IMR-90 (cell line): ENCODE measurements around the gene LRP1B. TPM values are rescaled to one million over a fixed set of nuclear protein-coding genes. Genes with fewer than 3 reads are reported as not detected.

Experiments
- ATAC-seq: fragments of 200-7000 bp; cut with Tn5 transposase; 2 replicates; pipeline ENCODE4 v1.9.1; 2020; ENCODE audit warnings: low read depth, mild to moderate bottlenecking, moderate library complexity
- BruUV-seq: library from RNA; stranded (reverse); fragments of 400-500 nt; replicated peaks from 2 replicates; lab custom pipeline; 2021; lab: Mats Ljungman, UMichigan
- CTCF ChIA-PET: fragments of 300-600 bp; formaldehyde crosslinking; extraction: SDS; loops from one replicate; lab custom pipeline; 2021; ENCODE audit warnings: antibody characterized with exemption; lab: Yijun Ruan, JAX
- POLR2A ChIA-PET: fragments of 300-600 bp; sonication (Branson Sonifier 250); formaldehyde crosslinking; loops from one replicate; lab custom pipeline; 2022; ENCODE audit warnings: antibody characterized with exemption; ENCODE audit not compliant: unreplicated experiment; lab: Charles Lee
- DNase-seq: peaks from one replicate; pipeline ENCODE4 v3.0.0; 2013
- H2AFZ ChIP-seq: replicated peaks from 2 replicates; pipeline ENCODE3; 2013; ENCODE audit warnings: low read length, mild to moderate bottlenecking; ENCODE audit not compliant: poor library complexity
- H2AK5ac ChIP-seq: 2 replicates; pipeline ENCODE4 v1.6.1; 2013; ENCODE audit warnings: low read depth, low read length, inconsistent platforms
- H2AK9ac ChIP-seq: replicated peaks from 2 replicates; pipeline ENCODE3; 2013; ENCODE audit warnings: mild to moderate bottlenecking, low read depth, low read length, moderate library complexity; ENCODE audit not compliant: poor library complexity
- H2BK120ac ChIP-seq: 2 replicates; pipeline ENCODE4 v1.6.1; 2013; ENCODE audit warnings: low read depth, low read length, inconsistent platforms
- H2BK15ac ChIP-seq: 3 replicates; pipeline ENCODE4 v1.6.1; 2013; ENCODE audit warnings: low read depth, low read length, inconsistent platforms
- H2BK20ac ChIP-seq: 2 replicates; pipeline ENCODE4 v1.6.1; 2013; ENCODE audit warnings: low read depth, mild to moderate bottlenecking, inconsistent platforms, low read length, moderate library complexity
- H2BK5ac ChIP-seq: 2 replicates; pipeline ENCODE4 v1.6.1; 2013; ENCODE audit warnings: mild to moderate bottlenecking, low read depth, low read length, inconsistent platforms; ENCODE audit not compliant: poor library complexity, severe bottlenecking
- H3K14ac ChIP-seq: replicated peaks from 2 replicates; pipeline ENCODE4 v1.6.1; 2013; ENCODE audit warnings: low read depth, low read length, inconsistent platforms
- H3K18ac ChIP-seq: 2 replicates; pipeline ENCODE4 v1.6.1; 2013; ENCODE audit warnings: low read depth, low read length, control low read depth
- H3K23ac ChIP-seq: 2 replicates; pipeline ENCODE4 v1.6.1; 2013; ENCODE audit warnings: low read depth, low read length, inconsistent platforms
- H3K27ac ChIP-seq: 2 replicates; pipeline ENCODE4 v1.5.1; 2013; ENCODE audit warnings: mild to moderate bottlenecking, control low read depth, low read length; ENCODE audit not compliant: insufficient read depth
- H3K27me3 ChIP-seq: 2 replicates; pipeline ENCODE4 v1.6.1; 2013; ENCODE audit warnings: low read length; ENCODE audit not compliant: control insufficient read depth, insufficient read depth
- H3K36me3 ChIP-seq: 2 replicates; pipeline ENCODE4 v1.6.1; 2013; ENCODE audit warnings: low read length, mixed read lengths; ENCODE audit not compliant: control insufficient read depth, insufficient read depth
- H3K4ac ChIP-seq: 2 replicates; pipeline ENCODE4 v1.6.1; 2013; ENCODE audit warnings: low read depth, low read length, inconsistent platforms
- H3K4me1 ChIP-seq: 2 replicates; pipeline ENCODE4 v1.6.1; 2013; ENCODE audit warnings: low read length, mixed read lengths; ENCODE audit not compliant: control insufficient read depth, insufficient read depth
- H3K4me2 ChIP-seq: 2 replicates; pipeline ENCODE4 v1.6.1; 2013; ENCODE audit warnings: low read depth, mild to moderate bottlenecking, control low read depth, low read length, moderate library complexity
- H3K4me3 ChIP-seq: 2 replicates; pipeline ENCODE4 v1.5.1; 2013; ENCODE audit warnings: low read depth, mild to moderate bottlenecking, control low read depth, low read length, moderate library complexity; ENCODE audit not compliant: insufficient read depth
- H3K56ac ChIP-seq: 2 replicates; pipeline ENCODE4 v1.6.1; 2013; ENCODE audit warnings: low read length, inconsistent platforms; ENCODE audit not compliant: insufficient read depth; ENCODE audit errors: extremely low read depth
- H3K79me1 ChIP-seq, 2 experiments: 2 replicates each; pipeline ENCODE4 v1.6.1; 2013; ENCODE audit warnings: low read length in 2 of 2, inconsistent platforms in 1 of 2, low read depth in 1 of 2
- H3K9ac ChIP-seq: 2 replicates; pipeline ENCODE4 v1.6.1; 2013; ENCODE audit warnings: low read depth, low read length, control low read depth
- H3K9me1 ChIP-seq: 2 replicates; pipeline ENCODE4 v1.6.1; 2013; ENCODE audit warnings: low read length, inconsistent platforms; ENCODE audit not compliant: insufficient read depth
- H3K9me3 ChIP-seq: 2 replicates; pipeline ENCODE4 v1.6.1; 2013; ENCODE audit warnings: low read length; ENCODE audit not compliant: control insufficient read depth, insufficient read depth
- H4K20me1 ChIP-seq: 2 replicates; pipeline ENCODE4 v1.6.1; 2013; ENCODE audit warnings: low read length, inconsistent platforms; ENCODE audit not compliant: insufficient read depth
- H4K5ac ChIP-seq: 2 replicates; pipeline ENCODE4 v1.6.1; 2013; ENCODE audit warnings: mild to moderate bottlenecking, low read depth, low read length, control low read depth
- H4K8ac ChIP-seq, 2 experiments: 2 replicates each; pipeline ENCODE4 v1.6.1; 2013; ENCODE audit warnings: low read depth in 2 of 2, low read length in 2 of 2, control low read depth in 1 of 2, inconsistent platforms in 1 of 2
- H4K91ac ChIP-seq: 2 replicates; pipeline ENCODE4 v1.6.1; 2013; ENCODE audit warnings: low read depth, low read length, inconsistent platforms; ENCODE audit not compliant: insufficient read depth
- CEBPB ChIP-seq: IDR thresholded peaks from 2 replicates; pipeline ENCODE4 v1.6.1; 2012; ENCODE audit warnings: low read depth, low read length, improper control_type of control experiment
- FOS ChIP-seq: fragments of 150-350 bp; IDR thresholded peaks from 2 replicates; pipeline ENCODE4 v1.6.1; 2016; ENCODE audit warnings: low read depth, low read length
- MAFK ChIP-seq: IDR thresholded peaks from 2 replicates; pipeline ENCODE4 v1.6.1; 2012; ENCODE audit warnings: low read depth, low read length, improper control_type of control experiment
- MAZ ChIP-seq: IDR thresholded peaks from 2 replicates; pipeline ENCODE4 v1.6.1; 2012; ENCODE audit warnings: low read depth, mild to moderate bottlenecking, low read length, improper control_type of control experiment, moderate library complexity, borderline replicate concordance
- RAD21 ChIP-seq: IDR thresholded peaks from 2 replicates; pipeline ENCODE4 v1.6.1; 2012; ENCODE audit warnings: low read length, improper control_type of control experiment
- SMC3 ChIP-seq: fragments of 150-350 bp; IDR thresholded peaks from 2 replicates; pipeline ENCODE4 v1.6.1; 2016; ENCODE audit warnings: low read depth, mild to moderate bottlenecking, antibody characterized with exemption, low read length, moderate library complexity
- USF2 ChIP-seq: fragments of 150-350 bp; IDR thresholded peaks from 2 replicates; pipeline ENCODE4 v1.6.1; 2017; ENCODE audit warnings: mild to moderate bottlenecking, antibody characterized with exemption, low read length, low read depth
- WGBS, 2 experiments: methylation state at CpG; one replicate each; pipeline versions ENCODE4 v1.1.5 to v1.1.7; 2013; ENCODE audit warnings: missing lambda C conversion rate in 2 of 2; ENCODE audit not compliant: insufficient read length in 1 of 2; ENCODE audit errors: extremely low coverage in 2 of 2; 5-methylcytosine and 5-hydroxymethylcytosine counted together
- dilution Hi-C: fragments of 300-500 bp; cut with HindIII; formaldehyde crosslinking; loops from one replicate; pipeline ENCODE4 v1.14.3; 2018; ENCODE audit warnings: low sequenced_read_pairs; ENCODE audit not compliant: unreplicated experiment
- in situ Hi-C: fragments of 300-500 bp; cut with MboI; formaldehyde crosslinking; loops from 3 replicates; pipeline ENCODE4 v1.14.3; 2019; ENCODE audit warnings: low sequenced_read_pairs, inconsistent platforms, mixed read lengths
- intact Hi-C: fragments of 100-400 bp; cut with micrococcal nuclease; formaldehyde crosslinking; loops from 2 replicates; pipeline ENCODE4 v1.10.0; 2022
- polyA plus RNA-seq, 3 experiments: library from polyadenylated mRNA; depleted of rRNA; stranded (reverse); fragments of >200 nt; gene quantifications; 2 replicates each; pipeline ENCODE4 v1.2.3, GENCODE V29; 2012; ENCODE audit warnings: low replicate concordance in 1 of 3
- total RNA-seq: library from RNA; depleted of rRNA; stranded (reverse); fragments of >200 nt; gene quantifications from 2 replicates; pipeline ENCODE4 v1.2.3, GENCODE V29; 2012

The LRP1B gene
- total and polyA plus RNA-seq, 2 of the 4 experiments (the other 2 are of a cell fraction): under 0.01 to 0.02 TPM

DNA sequence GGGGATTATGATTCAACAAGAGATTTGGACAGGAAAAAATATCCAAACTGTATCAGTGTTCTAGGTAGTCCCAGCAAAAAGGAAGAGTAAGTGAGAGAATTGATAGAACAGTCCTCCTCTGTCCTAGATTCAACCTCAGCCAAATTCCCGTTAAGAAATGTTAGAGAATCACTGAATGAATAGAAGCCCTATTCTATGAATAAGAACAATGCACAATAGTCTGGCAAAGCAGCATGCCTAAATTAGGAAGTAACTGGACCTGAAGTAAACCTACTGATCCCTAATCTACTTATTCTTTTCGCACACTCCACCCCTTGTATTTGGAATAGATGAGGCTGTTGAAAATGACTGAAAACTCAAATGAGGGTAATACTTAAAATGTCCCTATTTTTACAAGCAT, 1665.5 kb downstream of the LRP1B start:
- no peak overlapping the region for H3K4me3 ChIP-seq
- no peak overlapping the region for H4K8ac ChIP-seq
- H3K14ac ChIP-seq: no peak overlapping the region
- H4K20me1 ChIP-seq: no peaks in the 10 kb centered on the region
- no peak overlapping the region for H2AK9ac ChIP-seq
- intact Hi-C loops (no loop called here), in situ Hi-C loops (no loop called here), dilution Hi-C loops (no loop called here)
- no TSS peak for BruUV-seq
- ATAC-seq: no peak
- H3K4me2 ChIP-seq: no peak overlapping the region
- no peaks in the 10 kb centered on the region for H3K4me1 ChIP-seq
- ChIA-PET CTCF (no interaction called here), POLR2A (no interaction called here)
- H2AK5ac ChIP-seq: no peak overlapping the region
- H3K23ac ChIP-seq: no peak overlapping the region
- no peak overlapping the region for H2AFZ ChIP-seq
- H2BK15ac ChIP-seq: no peak overlapping the region
- H2BK20ac ChIP-seq: no peak overlapping the region
- no peak overlapping the region for H3K27ac ChIP-seq
- no peak overlapping the region for H3K9ac ChIP-seq
- H3K36me3 ChIP-seq: no peaks in the 10 kb centered on the region
- H3K9me1 ChIP-seq: no peaks in the 10 kb centered on the region
- H3K56ac ChIP-seq: no peak overlapping the region
- no peak overlapping the region for H4K91ac ChIP-seq
- no peaks in the 10 kb centered on the region for H3K27me3 ChIP-seq
- no peak overlapping the region for H3K4ac ChIP-seq
- DNase-seq: no peak
- no peaks in the 10 kb centered on the region for H3K9me3 ChIP-seq
- no peak overlapping the region for H3K18ac ChIP-seq
- no peaks in the 10 kb centered on the region for H3K79me1 ChIP-seq
- no peak overlapping the region for H2BK5ac ChIP-seq
- WGBS, 2 experiments: no CpG with 5 or more reads among the region's 2 CpGs
- H4K5ac ChIP-seq: no peak overlapping the region
- no peak for TF ChIP-seq RAD21
- TF ChIP-seq SMC3: no peak
- no peak for TF ChIP-seq FOS
- TF ChIP-seq MAFK: no peak
- TF ChIP-seq USF2: no peak
- no peak for TF ChIP-seq CEBPB
- no peak for TF ChIP-seq MAZ
- H2BK120ac ChIP-seq: no peak overlapping the region
